Psoas muscle (tissue), 8 donors: ENCODE data around the gene RNF17. TPM values are rescaled to one million over a fixed set of nuclear protein-coding genes. Genes with fewer than 3 reads are reported as not detected.

Experiments used
- ATAC-seq, 4 donors: fragments of 200-7000 bp; cut with Tn5 transposase; one replicate each; pipeline ENCODE4 v1.9.1; 2020; ENCODE audit warnings: moderate library complexity in 3 of 4, mild to moderate bottlenecking in 2 of 4
- DNase-seq, 2 donors: peaks; one replicate each; pipeline ENCODE4 v3.0.0-alpha.2; 2020
- H3K27ac ChIP-seq: fragments of 200-600 bp; one replicate; pipeline ENCODE4 v1.8.0; 2022
- H3K27me3 ChIP-seq, 3 donors: fragments of 200-600 bp in 1 of 3; one replicate each; pipeline versions ENCODE4 v1.6.1 to v1.8.0; 2013 to 2022; ENCODE audit warnings: low read length in 2 of 3, mild to moderate bottlenecking in 2 of 3, moderate library complexity in 1 of 3; ENCODE audit not compliant: insufficient read depth in 3 of 3
- H3K36me3 ChIP-seq, 2 donors: fragments of 200-600 bp in 1 of 2; one replicate each; pipeline versions ENCODE4 v1.6.1 to v1.8.0; 2013 to 2022; ENCODE audit warnings: low read depth in 1 of 2, mild to moderate bottlenecking in 1 of 2, moderate library complexity in 1 of 2; ENCODE audit not compliant: insufficient read depth in 1 of 2
- H3K4me1 ChIP-seq: fragments of 200-600 bp; one replicate; pipeline ENCODE4 v1.8.0; 2022
- H3K4me3 ChIP-seq: fragments of 200-600 bp; one replicate; pipeline ENCODE4 v1.8.0; 2022; ENCODE audit warnings: mild to moderate bottlenecking
- H3K9me3 ChIP-seq: fragments of 200-600 bp; one replicate; pipeline ENCODE4 v1.8.0; 2022
- WGBS, 3 donors: extraction: QIAGEN DNeasy Blood & Tissue Kit; methylation state at CpG; one replicate each; pipeline versions ENCODE4 v1.1.6 to v1.1.7; 2013; 5-methylcytosine and 5-hydroxymethylcytosine counted together
- intact Hi-C, 2 donors: fragments of 100-400 bp; cut with DNase I; formaldehyde crosslinking; loops; one replicate each; pipeline versions ENCODE4 v1.11.0 to v1.14.2; 2022
- polyA plus RNA-seq, 3 donors: library from polyadenylated mRNA; stranded (reverse); fragments of 200-250 nt; gene quantifications; one replicate each; pipeline ENCODE4 v1.2.3, GENCODE V29; 2013
- total RNA-seq, 4 donors: library from RNA; stranded (reverse); fragmentation: NEBNext Ultra II Directional in 2 of 4; extraction: Animal tissue kit (Norgen Biotek cat#: 25700) in 2 of 4; gene quantifications; one replicate each; pipeline versions ENCODE4 v1.2.1 to v1.2.4, GENCODE V29; 2021 to 2023
- TF ChIP-seq, protein P1 (sequence below): fragments of 200-600 bp; IDR thresholded peaks from one replicate; pipeline ENCODE4 v1.8.0; 2022; ENCODE audit warnings: antibody characterized with exemption
- donor health status: healthy with polysubstance abuse.
- donor health status: DM: no; HTN: no; CAD: no; lungs with moderate emphysema.
- donor health status: Bipolar disorder and iron deficiency.
- donor health status: healthy.
- donor health status: DM: yes; HTN: yes; CAD: no.
- donor health status: DM: no; HTN: no; CAD: no.
- donor health status: DM: no; HTN: no; CAD: no.
- donor health status: DM: yes; HTN: yes; CAD: no.

The RNF17 gene
- total and polyA plus RNA-seq, 7 donors, result 0.05 to 0.60 TPM; not detected in 5

DNA sequence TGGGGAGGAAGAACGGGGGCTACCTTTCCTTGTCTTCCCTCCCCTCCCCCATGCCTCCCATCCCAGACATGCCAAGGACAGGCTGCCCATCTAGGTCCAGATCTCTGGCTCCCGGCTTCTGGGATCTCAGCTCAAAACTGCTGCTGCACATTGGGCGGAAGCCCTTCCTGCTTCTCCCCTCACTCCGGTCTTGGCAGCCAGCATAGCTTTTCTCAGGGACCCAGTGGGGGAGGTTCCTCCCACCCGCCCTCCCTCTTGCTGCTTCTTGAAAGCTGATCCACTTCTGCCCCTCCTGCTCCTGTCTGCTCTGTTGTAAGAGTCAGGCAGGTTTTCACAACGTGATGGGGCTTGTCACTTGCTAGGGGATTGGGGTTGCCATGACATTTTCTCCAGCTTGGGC is 21.7 kb upstream of the RNF17 start:
- 12 to 24% (median 24%) methylated on average over 5 to 6 of the region's 6 CpGs for WGBS, 3 donors
- TF ChIP-seq, protein P1, sequence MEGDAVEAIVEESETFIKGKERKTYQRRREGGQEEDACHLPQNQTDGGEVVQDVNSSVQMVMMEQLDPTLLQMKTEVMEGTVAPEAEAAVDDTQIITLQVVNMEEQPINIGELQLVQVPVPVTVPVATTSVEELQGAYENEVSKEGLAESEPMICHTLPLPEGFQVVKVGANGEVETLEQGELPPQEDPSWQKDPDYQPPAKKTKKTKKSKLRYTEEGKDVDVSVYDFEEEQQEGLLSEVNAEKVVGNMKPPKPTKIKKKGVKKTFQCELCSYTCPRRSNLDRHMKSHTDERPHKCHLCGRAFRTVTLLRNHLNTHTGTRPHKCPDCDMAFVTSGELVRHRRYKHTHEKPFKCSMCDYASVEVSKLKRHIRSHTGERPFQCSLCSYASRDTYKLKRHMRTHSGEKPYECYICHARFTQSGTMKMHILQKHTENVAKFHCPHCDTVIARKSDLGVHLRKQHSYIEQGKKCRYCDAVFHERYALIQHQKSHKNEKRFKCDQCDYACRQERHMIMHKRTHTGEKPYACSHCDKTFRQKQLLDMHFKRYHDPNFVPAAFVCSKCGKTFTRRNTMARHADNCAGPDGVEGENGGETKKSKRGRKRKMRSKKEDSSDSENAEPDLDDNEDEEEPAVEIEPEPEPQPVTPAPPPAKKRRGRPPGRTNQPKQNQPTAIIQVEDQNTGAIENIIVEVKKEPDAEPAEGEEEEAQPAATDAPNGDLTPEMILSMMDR, result no peak
- Histone ChIP-seq H3K27me3 (peaks cover 0 to 39% (median 10%) of the 10 kb centered on the region in 3 donors), H3K9me3 (no peaks in the 10 kb centered on the region), H3K27ac (no peak overlapping the region), H3K4me1 (peaks cover 7% of the 10 kb centered on the region), H3K36me3 (no peaks in the 10 kb centered on the region), H3K4me3 (no peak overlapping the region)
- intact Hi-C loops, result no loop called here
- DNase-seq (no peak), ATAC-seq (no peak)

DNA sequence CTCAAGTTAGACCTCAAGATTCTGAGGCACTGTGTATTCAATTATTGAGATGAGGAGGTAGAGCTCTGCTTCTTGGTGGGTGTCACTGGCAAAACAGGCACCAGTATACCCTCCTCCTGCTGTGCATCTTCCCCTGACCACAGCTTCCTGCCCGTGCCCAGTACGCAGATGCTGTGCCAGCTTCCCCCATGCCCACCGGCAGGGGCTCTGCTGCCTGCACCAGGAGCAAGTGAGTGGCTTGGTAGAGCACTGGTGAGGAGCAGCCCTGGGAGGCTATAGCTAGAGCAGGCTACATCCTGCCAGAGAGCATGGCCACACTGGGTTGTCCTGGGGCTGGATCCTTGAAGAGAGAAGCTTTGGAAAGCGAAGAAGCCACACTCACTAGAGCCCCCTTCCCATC is 21.0 kb upstream of the RNF17 start:
- 70 to 80% (median 74%) methylated on average over 4 of the region's 4 CpGs for WGBS, 3 donors
- Histone ChIP-seq H3K36me3 (no peaks in the 10 kb centered on the region), H3K27ac (no peak overlapping the region), H3K9me3 (no peaks in the 10 kb centered on the region), H3K4me1 (peaks cover 7% of the 10 kb centered on the region), H3K4me3 (no peak overlapping the region), H3K27me3 (peaks cover 0 to 45% (median 10%) of the 10 kb centered on the region in 3 donors)
- no peak for DNase-seq
- no peak for ATAC-seq
- intact Hi-C loops, result no loop called here
- TF ChIP-seq, protein P1, result no peak

DNA sequence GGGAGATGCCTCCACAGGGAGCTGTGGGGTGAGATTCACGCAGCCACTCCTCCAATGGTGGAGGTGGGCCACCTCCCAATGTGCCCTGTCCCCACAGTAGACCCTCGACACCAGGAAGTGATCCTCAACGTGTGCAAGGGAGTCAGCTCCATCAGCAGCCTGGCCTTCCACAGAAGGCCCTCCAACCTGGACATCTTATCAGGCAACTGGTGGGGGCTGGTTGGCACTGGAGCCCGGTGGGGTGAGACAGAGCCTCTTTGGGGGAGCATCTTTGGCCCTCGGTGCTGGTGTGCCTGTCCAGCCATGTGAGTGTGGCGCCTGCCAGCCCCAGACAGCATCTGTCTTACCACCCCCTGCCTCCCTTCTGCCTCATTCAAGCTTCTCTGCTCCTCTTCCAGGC is 19.7 kb upstream of the RNF17 start:
- ATAC-seq (no peak), DNase-seq (no peak)
- Histone ChIP-seq H3K36me3 (no peaks in the 10 kb centered on the region), H3K9me3 (no peaks in the 10 kb centered on the region), H3K27me3 (peaks cover 0 to 57% (median 10%) of the 10 kb centered on the region in 3 donors), H3K4me3 (no peak overlapping the region), H3K4me1 (peaks cover 7% of the 10 kb centered on the region), H3K27ac (no peak overlapping the region)
- TF ChIP-seq, protein P1, result no peak
- 32 to 42% (median 34%) methylated on average over 6 of the region's 6 CpGs for WGBS, 3 donors
- intact Hi-C loops, result no loop called here

DNA sequence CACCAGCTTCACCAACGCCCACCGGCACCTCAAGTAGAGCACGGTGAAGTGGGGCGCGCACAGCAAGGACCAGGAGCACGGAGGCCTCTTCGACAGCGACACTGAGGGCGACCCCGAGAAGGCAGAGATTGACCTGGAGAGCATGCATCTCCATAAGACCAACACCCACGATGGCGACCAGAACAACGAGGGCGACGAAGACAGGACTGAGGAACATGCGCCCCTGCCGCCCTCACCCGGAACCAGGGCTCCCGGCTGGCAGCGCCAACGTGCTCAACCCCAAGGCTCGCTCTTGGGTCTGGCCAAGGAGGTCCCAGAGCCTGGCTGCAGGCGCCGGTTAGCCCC is 18.5 kb upstream of the RNF17 start:
- intact Hi-C loops, result no loop called here
- WGBS, 3 donors, result 41 to 46% (median 44%) methylated on average over 23 to 24 of the region's 24 CpGs
- no peak overlapping the region for H3K27ac ChIP-seq
- TF ChIP-seq, protein P1, result no peak
- H3K4me1 ChIP-seq, result peaks cover 7% of the 10 kb centered on the region
- no peak overlapping the region for H3K4me3 ChIP-seq
- no peak for ATAC-seq
- H3K36me3 ChIP-seq, result no peaks in the 10 kb centered on the region
- peaks cover 0 to 65% (median 10%) of the 10 kb centered on the region in 3 donors for H3K27me3 ChIP-seq
- no peak for DNase-seq
- no peaks in the 10 kb centered on the region for H3K9me3 ChIP-seq

DNA sequence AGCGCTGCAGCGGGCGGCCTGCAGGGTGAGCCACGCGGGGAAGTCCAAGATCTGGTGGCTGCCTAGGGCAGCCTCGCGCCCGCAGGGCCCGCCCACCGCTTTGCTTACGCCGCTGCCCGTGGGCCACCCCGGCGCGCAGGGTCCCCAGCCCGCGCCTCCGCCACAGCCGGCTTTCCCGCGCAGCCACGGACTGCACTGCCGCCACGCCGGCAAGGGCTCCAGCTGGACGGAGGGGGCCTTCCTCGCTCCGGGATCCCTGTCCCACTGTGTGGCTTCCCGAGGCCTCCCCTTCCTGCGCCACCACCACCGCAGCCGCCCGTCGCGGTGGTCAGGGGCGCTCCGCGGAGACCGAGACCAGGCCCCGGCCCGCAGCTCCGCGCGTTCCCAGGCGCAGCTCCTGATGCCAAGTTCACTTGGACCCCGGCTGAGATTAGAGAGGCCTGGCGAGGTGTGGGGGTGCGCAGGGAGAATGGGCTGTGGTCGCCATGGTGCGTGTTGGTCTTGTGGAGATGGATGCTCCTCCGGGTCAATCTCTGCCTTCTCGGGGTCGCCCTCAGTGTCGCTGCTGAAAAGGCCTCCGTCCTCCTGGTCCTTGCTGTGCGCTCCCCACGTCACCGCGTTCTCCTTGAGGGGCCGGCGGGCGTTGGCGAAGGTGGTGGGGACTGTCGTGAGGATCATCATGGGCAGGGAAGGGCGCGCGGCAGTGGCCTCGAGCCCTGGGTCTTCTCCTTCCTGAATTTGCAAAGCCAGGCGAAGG is 17.9 kb upstream of the RNF17 start:
- H3K4me1 ChIP-seq, result peaks cover 7% of the 10 kb centered on the region
- no peak overlapping the region for H3K27ac ChIP-seq
- no peak for DNase-seq
- intact Hi-C loops, result no loop called here
- TF ChIP-seq, protein P1, result no peak
- 3 to 6% (median 4%) methylated on average over 45 to 70 of the region's 70 CpGs for WGBS, 3 donors
- H3K9me3 ChIP-seq, result no peaks in the 10 kb centered on the region
- peak overlapping the region; percentile 56 for H3K4me3 ChIP-seq
- H3K36me3 ChIP-seq, result no peaks in the 10 kb centered on the region
- peaks cover 0 to 68% (median 10%) of the 10 kb centered on the region in 3 donors for H3K27me3 ChIP-seq
- ATAC-seq, result no peak
